HUES64 (cell line): ENCODE measurements around the gene WRNIP1.

Experiments
- H3K27ac ChIP-seq: 2 replicates; pipeline ENCODE4 v1.7.0; 2013; ENCODE audit warnings: low read depth, low read length, inconsistent platforms
- H3K27me3 ChIP-seq: 2 replicates; pipeline ENCODE4 v1.6.1; 2013; ENCODE audit warnings: mild to moderate bottlenecking, low read length; ENCODE audit not compliant: insufficient read depth
- H3K36me3 ChIP-seq: 2 replicates; pipeline ENCODE4 v1.6.1; 2013; ENCODE audit warnings: mild to moderate bottlenecking, low read length; ENCODE audit not compliant: insufficient read depth
- H3K4me1 ChIP-seq: 2 replicates; pipeline ENCODE4 v1.6.1; 2013; ENCODE audit warnings: mild to moderate bottlenecking, low read length, moderate library complexity; ENCODE audit not compliant: insufficient read depth
- H3K4me3 ChIP-seq: 2 replicates; pipeline ENCODE4 v1.5.1; 2013; ENCODE audit warnings: mild to moderate bottlenecking, low read length, moderate library complexity
- H3K9ac ChIP-seq: 2 replicates; pipeline ENCODE4 v1.6.1; 2013; ENCODE audit warnings: mild to moderate bottlenecking, low read depth, low read length
- H3K9me3 ChIP-seq: 2 replicates; pipeline ENCODE4 v1.6.1; 2013; ENCODE audit warnings: low read depth, low read length; ENCODE audit not compliant: insufficient read depth
- WGBS: fragments of 150-250, 120-280 bp; methylation state at CpG from one replicate; pipeline ENCODE4 v1.1.7; 2013; ENCODE audit warnings: missing lambda C conversion rate; 5-methylcytosine and 5-hydroxymethylcytosine counted together

The WRNIP1 gene

GRCh38 chr6:2773449-2773848 lies 8.3 kb downstream of the WRNIP1 start:
- Histone ChIP-seq H3K9ac (no peak overlapping the region), H3K9me3 (no peaks in the 10 kb centered on the region), H3K4me3 (no peak overlapping the region), H3K27me3 (no peaks in the 10 kb centered on the region), H3K36me3 (peaks cover 54% of the 10 kb centered on the region), H3K27ac (no peak overlapping the region), H3K4me1 (peaks cover 24% of the 10 kb centered on the region)
- 82% methylated on average over 3 of the region's 3 CpGs for WGBS

- Histone ChIP-seq H3K9me3 (no peaks in the 10 kb centered on the region), H3K27me3 (no peaks in the 10 kb centered on the region), H3K4me1 (peaks cover 10% of the 10 kb centered on the region), H3K9ac (no peak overlapping the region), H3K27ac (no peak overlapping the region), H3K36me3 (peaks cover 62% of the 10 kb centered on the region), H3K4me3 (no peak overlapping the region)
- 86% methylated on average over 1 of the region's 1 CpG for WGBS
These were observed 9.8 kb downstream of the WRNIP1 start for GRCh38 chr6:2775003-2775402.

- no peaks in the 10 kb centered on the region for H3K27me3 ChIP-seq
- H3K36me3 ChIP-seq: peaks cover 57% of the 10 kb centered on the region
- no peak overlapping the region for H3K27ac ChIP-seq
- 96% methylated on average over 2 of the region's 3 CpGs for WGBS
- H3K4me3 ChIP-seq: no peak overlapping the region
- no peak overlapping the region for H3K9ac ChIP-seq
- H3K9me3 ChIP-seq: no peaks in the 10 kb centered on the region
- no peaks in the 10 kb centered on the region for H3K4me1 ChIP-seq
These were observed 12.1 kb downstream of the WRNIP1 start for GRCh38 chr6:2777249-2777648.

GRCh38 chr6:2780102-2780737 lies 15.0 kb downstream of the WRNIP1 start:
- no peak overlapping the region for H3K4me3 ChIP-seq
- 94% methylated on average over 9 of the region's 9 CpGs for WGBS
- H3K9me3 ChIP-seq: no peaks in the 10 kb centered on the region
- peaks cover 44% of the 10 kb centered on the region for H3K36me3 ChIP-seq
- H3K27ac ChIP-seq: no peak overlapping the region
- H3K9ac ChIP-seq: no peak overlapping the region
- H3K27me3 ChIP-seq: no peaks in the 10 kb centered on the region
- 0 out of 2 replicates have a peak, but pooled peaks cover 4% of the 10 kb centered on the region for H3K4me1 ChIP-seq

GRCh38 chr6:2781685-2782355 lies 16.6 kb downstream of the WRNIP1 start:
- Histone ChIP-seq H3K27me3 (no peaks in the 10 kb centered on the region), H3K27ac (no peak overlapping the region), H3K4me3 (no peak overlapping the region), H3K36me3 (peaks cover 44% of the 10 kb centered on the region), H3K9ac (no peak overlapping the region), H3K9me3 (no peaks in the 10 kb centered on the region), H3K4me1 (0 out of 2 replicates have a peak, but pooled peaks cover 4% of the 10 kb centered on the region)
- WGBS: 94% methylated on average over 7 of the region's 7 CpGs

- Histone ChIP-seq H3K27ac (no peak overlapping the region), H3K27me3 (no peaks in the 10 kb centered on the region), H3K9ac (no peak overlapping the region), H3K4me1 (0 out of 2 replicates have a peak, but pooled peaks cover 4% of the 10 kb centered on the region), H3K4me3 (no peak overlapping the region), H3K36me3 (peaks cover 44% of the 10 kb centered on the region), H3K9me3 (no peaks in the 10 kb centered on the region)
- 93% methylated on average over 9 of the region's 9 CpGs for WGBS
These were observed 17.1 kb downstream of the WRNIP1 start for GRCh38 chr6:2782356-2782708.

- H3K27me3 ChIP-seq: no peaks in the 10 kb centered on the region
- H3K4me1 ChIP-seq: 0 out of 2 replicates have a peak, but pooled peaks cover 4% of the 10 kb centered on the region
- no peak overlapping the region for H3K4me3 ChIP-seq
- H3K9ac ChIP-seq: no peak overlapping the region
- WGBS: 93% methylated on average over 10 of the region's 10 CpGs
- peaks cover 46% of the 10 kb centered on the region for H3K36me3 ChIP-seq
- H3K9me3 ChIP-seq: no peaks in the 10 kb centered on the region
- H3K27ac ChIP-seq: no peak overlapping the region
These were observed 17.6 kb downstream of the WRNIP1 start for GRCh38 chr6:2782825-2783187.

- no peaks in the 10 kb centered on the region for H3K27me3 ChIP-seq
- no peak overlapping the region for H3K27ac ChIP-seq
- 0 out of 2 replicates have a peak, but pooled peaks cover 4% of the 10 kb centered on the region for H3K4me1 ChIP-seq
- 81% methylated on average over 19 of the region's 19 CpGs for WGBS
- no peak overlapping the region for H3K9ac ChIP-seq
- peaks cover 46% of the 10 kb centered on the region for H3K36me3 ChIP-seq
- no peaks in the 10 kb centered on the region for H3K9me3 ChIP-seq
- no peak overlapping the region for H3K4me3 ChIP-seq
These were observed 18.2 kb downstream of the WRNIP1 start for GRCh38 chr6:2783188-2783963.

GRCh38 chr6:2784061-2784460 lies 18.9 kb downstream of the WRNIP1 start:
- no peak overlapping the region for H3K4me3 ChIP-seq
- no peak overlapping the region for H3K27ac ChIP-seq
- no peaks in the 10 kb centered on the region for H3K9me3 ChIP-seq
- 0 out of 2 replicates have a peak, but pooled peaks cover 4% of the 10 kb centered on the region for H3K4me1 ChIP-seq
- peaks cover 43% of the 10 kb centered on the region for H3K36me3 ChIP-seq
- H3K27me3 ChIP-seq: no peaks in the 10 kb centered on the region
- WGBS: 92% methylated on average over 5 of the region's 5 CpGs
- no peak overlapping the region for H3K9ac ChIP-seq

- no peak overlapping the region for H3K4me3 ChIP-seq
- peaks cover 4% of the 10 kb centered on the region; the same call in 1 of the 2 replicates for H3K4me1 ChIP-seq
- H3K27me3 ChIP-seq: no peaks in the 10 kb centered on the region
- no peak overlapping the region for H3K27ac ChIP-seq
- 95% methylated on average over 7 of the region's 7 CpGs for WGBS
- no peak overlapping the region for H3K9ac ChIP-seq
- no peaks in the 10 kb centered on the region for H3K9me3 ChIP-seq
- peaks cover 34% of the 10 kb centered on the region for H3K36me3 ChIP-seq
These were observed 19.7 kb downstream of the WRNIP1 start for GRCh38 chr6:2784930-2785329.

GRCh38 chr6:2786269-2786668 lies 21.1 kb downstream of the WRNIP1 start:
- peaks cover 23% of the 10 kb centered on the region for H3K36me3 ChIP-seq
- no peak overlapping the region for H3K27ac ChIP-seq
- H3K9me3 ChIP-seq: no peaks in the 10 kb centered on the region
- H3K27me3 ChIP-seq: no peaks in the 10 kb centered on the region
- no peak overlapping the region for H3K4me3 ChIP-seq
- WGBS: 83% methylated on average over 4 of the region's 4 CpGs
- peaks cover 9% of the 10 kb centered on the region for H3K4me1 ChIP-seq
- H3K9ac ChIP-seq: no peak overlapping the region
